ENCODE results near the gene COLEC12. TPM values are rescaled to one million over a fixed set of nuclear protein-coding genes. Genes with fewer than 3 reads are reported as not detected.

COLEC12 gene
- total and polyA plus RNA-seq, 10 of the 15 experiments (the other 5 are each of a cell fraction or from before 2014, with no cell fraction given), result 0.04 to 0.05 TPM; not detected in 8

DNA sequence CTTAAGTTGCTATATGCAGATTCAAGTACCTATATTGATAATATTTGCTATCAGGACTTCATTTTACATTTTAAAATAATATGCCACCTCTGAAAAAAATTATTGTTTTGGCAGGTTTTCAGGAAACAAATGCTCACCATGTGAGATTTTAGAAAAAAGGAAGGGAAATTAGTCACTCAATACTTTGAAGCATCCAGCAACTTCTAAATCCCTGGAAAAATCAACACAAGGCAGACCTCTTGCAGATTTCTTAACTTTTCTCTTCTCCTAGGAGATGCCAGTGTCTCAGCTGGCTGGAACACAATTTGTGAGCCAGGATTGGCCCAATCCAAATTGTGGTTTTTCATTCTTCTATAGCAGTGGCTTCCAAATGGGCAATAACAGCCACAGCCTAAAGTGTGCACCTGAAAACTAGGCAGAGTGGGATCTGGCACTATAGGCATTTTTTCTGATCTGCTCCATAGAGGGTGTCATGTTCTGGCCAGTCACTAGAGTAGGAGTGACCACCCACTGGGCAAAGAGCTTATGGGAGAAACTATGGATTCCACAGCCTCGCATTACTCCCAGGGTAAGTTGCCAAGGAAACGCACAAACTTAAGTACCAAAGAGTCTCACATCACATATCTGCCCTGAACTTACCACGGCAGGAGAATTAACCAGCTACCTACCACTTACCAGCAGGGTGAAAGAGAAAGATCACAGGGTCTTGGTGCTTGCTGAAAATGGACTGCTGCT is 204.6 kb downstream of the COLEC12 start:
- in situ Hi-C loops (cut with MboI) (no loop called here), intact Hi-C loops (cut with micrococcal nuclease; ENCODE audit: unreplicated experiment) (no loop called here)
- Histone ChIP-seq H3K27me3 (replicated peaks in 1 of 2; ENCODE audit: control insufficient read depth in 2 of 2, insufficient read depth in 2 of 2, low read length in 1 of 2) (no peaks in the 10 kb centered on the region), H3K27ac (ENCODE audit: control insufficient read depth, insufficient read depth) (no peak overlapping the region), H3K4me3 (no peak overlapping the region), H3K4me1 (ENCODE audit: control insufficient read depth, insufficient read depth, low read length) (no peaks in the 10 kb centered on the region), H2AFZ (ENCODE audit: control insufficient read depth, low read depth, low read length) (no peak overlapping the region), H4K20me1 (ENCODE audit: control insufficient read depth, insufficient read depth) (no peaks in the 10 kb centered on the region), H3K36me3 (ENCODE audit: control insufficient read depth in 2 of 2, insufficient read depth in 2 of 2, low read length in 1 of 2) (no peaks in the 10 kb centered on the region), H3K4me2 (ENCODE audit: control insufficient read depth, insufficient read depth) (no peak overlapping the region), H3K9ac (ENCODE audit: control insufficient read depth, insufficient read depth, low read length) (no peak overlapping the region), H3K9me3 (replicated peaks; ENCODE audit: control insufficient read depth, insufficient read depth, low read length) (no peaks in the 10 kb centered on the region), H3K79me2 (ENCODE audit: control insufficient read depth, insufficient read depth, low read length) (no peaks in the 10 kb centered on the region)
- TF ChIP-seq POLR2AphosphoS5 (IDR thresholded peaks at IDR 0.05; ENCODE audit: low read length) (no peak), JUNB (IDR thresholded peaks at IDR 0.05) (no peak), MYB (IDR thresholded peaks at IDR 0.05; ENCODE audit: borderline replicate concordance, low read depth, low read length) (no peak)
- no peak for FAIRE-seq
- ATAC-seq, result no peak
- POLR2A ChIA-PET, result no interaction called here
- BruUV-seq (replicated peaks), result no TSS peak
- WGBS (ENCODE audit: insufficient coverage, insufficient replicate concordance, low lambda C conversion rate, missing lambda C conversion rate), result 18% methylated on average over 3 of the region's 3 CpGs
- SMC1A ChIA-PET (ENCODE audit: uncharacterized antibody, unreplicated experiment), result interaction anchor here (1.2 kb wide), 1 partner anchor 323 kb away, joined by 3 read pairs; no protein-coding TSS in a partner anchor
- no peak for DNase-seq (ENCODE audit: low read depth, low spot score)
- RAD21 ChIA-PET (ENCODE audit: unreplicated experiment), result interaction anchor here (1.2 kb wide), 1 partner anchor 182 kb away, joined by 3 read pairs; no protein-coding TSS in a partner anchor
- CTCF ChIA-PET, result interaction anchor here (1.2 kb wide), 1 partner anchor 16 kb away, joined by 3 read pairs; no protein-coding TSS in a partner anchor

DNA sequence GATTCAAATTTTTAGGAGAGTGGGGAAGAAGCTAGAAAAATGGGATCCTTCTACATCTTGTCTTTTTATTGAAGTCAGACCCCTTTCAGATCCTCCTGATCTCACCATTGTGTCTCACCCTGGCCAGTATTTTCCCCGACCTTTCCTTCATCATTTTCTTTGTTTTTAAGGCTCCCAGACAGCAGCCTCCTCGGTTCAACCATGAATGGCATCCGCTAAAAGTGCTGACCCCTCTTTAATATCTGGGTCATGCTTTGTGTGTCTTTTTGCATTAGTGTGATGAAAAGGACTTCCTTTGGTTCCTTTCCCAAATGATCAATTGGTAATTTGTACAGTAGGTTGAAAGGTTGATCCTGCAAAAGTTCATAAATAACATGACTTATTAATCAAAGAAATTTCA is 205.9 kb downstream of the COLEC12 start:
- ChIA-PET SMC1A (ENCODE audit: uncharacterized antibody, unreplicated experiment) (interaction anchor here (1.0 kb wide), 1 partner anchor 276 kb away, joined by 3 read pairs; no protein-coding TSS in a partner anchor), POLR2A (no interaction called here), CTCF (no interaction called here), RAD21 (ENCODE audit: unreplicated experiment) (no interaction called here)
- intact Hi-C loops (cut with micrococcal nuclease; ENCODE audit: unreplicated experiment) (loop anchor here (5.0 kb wide), 1 partner anchor 323 kb away; no protein-coding TSS in a partner anchor), in situ Hi-C loops (cut with MboI) (no loop called here)
- Histone ChIP-seq H3K79me2 (ENCODE audit: control insufficient read depth, insufficient read depth, low read length) (no peaks in the 10 kb centered on the region), H3K36me3 (ENCODE audit: control insufficient read depth in 2 of 2, insufficient read depth in 2 of 2, low read length in 1 of 2) (no peaks in the 10 kb centered on the region), H3K9me3 (replicated peaks; ENCODE audit: control insufficient read depth, insufficient read depth, low read length) (no peaks in the 10 kb centered on the region), H2AFZ (ENCODE audit: control insufficient read depth, low read depth, low read length) (no peak overlapping the region), H3K27me3 (replicated peaks in 1 of 2; ENCODE audit: control insufficient read depth in 2 of 2, insufficient read depth in 2 of 2, low read length in 1 of 2) (no peaks in the 10 kb centered on the region), H3K4me1 (ENCODE audit: control insufficient read depth, insufficient read depth, low read length) (no peaks in the 10 kb centered on the region), H3K4me3 (no peak overlapping the region), H3K27ac (ENCODE audit: control insufficient read depth, insufficient read depth) (no peak overlapping the region), H3K4me2 (ENCODE audit: control insufficient read depth, insufficient read depth) (no peak overlapping the region), H3K9ac (ENCODE audit: control insufficient read depth, insufficient read depth, low read length) (no peak overlapping the region), H4K20me1 (ENCODE audit: control insufficient read depth, insufficient read depth) (no peaks in the 10 kb centered on the region)
- FAIRE-seq (no peak), ATAC-seq (no peak), DNase-seq (ENCODE audit: low read depth, low spot score) (no peak)
- no TSS peak for BruUV-seq (replicated peaks)
- 25% methylated on average over 3 of the region's 3 CpGs for WGBS (ENCODE audit: insufficient coverage, insufficient replicate concordance, low lambda C conversion rate, missing lambda C conversion rate)
- TF ChIP-seq TCF12 (IDR thresholded peaks at IDR 0.05; ENCODE audit: low read depth, low read length) (no peak), ETV6 (conservative IDR thresholded peaks at IDR 0.05 in 1 of 2, IDR thresholded peaks at IDR 0.05 in 1 of 2; ENCODE audit: borderline replicate concordance in 1 of 2, low read depth in 1 of 2) (no peak), SP1 (IDR thresholded peaks at IDR 0.05; ENCODE audit: low read depth, low read length) (no peak), IKZF1 (conservative IDR thresholded peaks at IDR 0.05) (no peak), TARDBP (IDR thresholded peaks at IDR 0.05; ENCODE audit: borderline replicate concordance) (no peak)

All from GM12878 (cell line).